Embryonic facial prominence (tissue), 1 donor: ENCODE measurements around the gene KIF1A.

Experiments used
- DNase-seq: peaks from one replicate; pipeline ENCODE4 v3.0.0-alpha.2; 2016; ENCODE audit errors: extremely low spot score

KIF1A gene

DNA sequence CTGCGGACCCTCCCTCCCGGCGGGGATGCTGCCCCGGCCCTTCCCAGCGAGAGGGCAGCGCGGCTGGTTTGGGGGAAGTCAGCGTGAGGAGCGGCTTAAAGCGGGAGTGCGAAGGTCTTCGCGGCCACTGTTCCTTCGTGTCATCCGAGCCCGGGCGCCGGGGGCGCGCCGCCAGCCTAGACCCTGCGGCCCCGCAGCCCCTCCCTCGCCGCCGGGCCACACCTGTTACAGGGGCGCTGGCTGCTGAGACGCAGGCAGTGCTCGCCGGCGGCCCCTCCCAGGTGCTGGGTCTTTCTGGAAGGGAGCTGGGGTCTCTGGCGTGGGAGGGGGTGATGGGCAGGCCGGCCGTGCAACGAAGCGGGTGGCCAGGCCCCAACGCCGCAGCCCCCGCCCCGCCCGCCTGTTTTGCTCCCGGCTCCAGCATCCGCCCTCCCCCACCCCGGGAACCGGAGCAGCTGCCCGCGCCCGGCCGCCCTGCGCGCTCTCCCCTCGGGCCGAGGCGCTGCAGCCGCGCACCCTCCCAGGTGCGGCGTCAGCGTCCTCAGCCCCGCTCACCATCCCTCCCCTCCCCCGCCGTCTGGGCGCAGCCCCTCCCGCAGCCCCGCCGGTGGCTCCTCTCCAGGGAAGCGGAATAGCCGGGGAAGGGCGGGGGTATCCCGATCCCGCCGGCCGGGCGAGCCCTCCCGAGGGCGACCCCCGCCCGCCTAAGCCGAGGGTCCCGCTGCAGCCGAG, 727 bp downstream of the KIF1A start:
- DNase-seq, result no peak

GRCh38 chr2:240818293-240819125, 1.5 kb downstream of the KIF1A start:
- no peak for DNase-seq

DNA sequence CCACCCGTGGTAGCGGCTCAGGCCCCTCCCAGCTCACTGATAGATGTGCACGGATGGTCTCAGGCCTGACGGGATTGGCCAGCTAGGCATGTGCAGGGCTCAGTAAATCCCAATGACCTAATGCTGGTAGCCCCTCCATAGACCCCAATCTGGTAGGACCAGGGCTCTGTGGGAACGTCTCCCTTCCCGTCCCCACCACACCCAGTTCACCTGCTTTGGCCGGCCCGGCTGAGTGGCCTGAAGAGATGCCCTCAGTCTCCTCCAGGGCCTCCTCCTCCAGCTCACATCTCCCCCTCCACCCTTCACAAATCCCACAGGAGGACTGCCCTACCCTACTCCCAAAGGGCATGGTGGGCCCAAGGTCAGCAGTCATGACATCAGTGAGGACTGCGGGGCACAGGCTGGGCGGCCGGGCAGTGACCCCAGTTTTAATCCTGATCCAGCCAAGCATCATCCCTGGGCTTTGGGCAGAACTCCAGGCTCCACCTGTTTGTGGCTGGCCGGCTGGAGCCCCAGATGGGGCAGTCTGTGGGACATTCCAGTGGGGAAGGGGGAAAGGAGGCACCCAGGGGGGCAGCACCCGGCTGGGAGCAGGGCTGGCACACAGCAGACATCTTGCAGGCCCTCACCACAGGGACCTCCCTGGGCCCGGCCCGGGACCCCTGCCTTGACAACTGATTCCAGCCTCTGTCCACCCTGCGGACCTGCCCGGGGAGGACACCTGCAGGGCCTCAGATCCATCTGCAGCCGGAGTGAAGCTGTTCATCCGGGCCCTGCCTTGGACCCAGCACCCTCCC, 2.3 kb downstream of the KIF1A start:
- DNase-seq, result no peak

GRCh38 chr2:240816584-240817495, 3.2 kb downstream of the KIF1A start:
- DNase-seq, result no peak

GRCh38 chr2:240815761-240816583, 4.0 kb downstream of the KIF1A start:
- no peak for DNase-seq

- no peak for DNase-seq
Measured at GRCh38 chr2:240814946-240815760, 4.9 kb downstream of the KIF1A start.

- DNase-seq, result no peak
Measured at GRCh38 chr2:240814280-240814679, 5.7 kb downstream of the KIF1A start.

- DNase-seq, result no peak
Measured at GRCh38 chr2:240813231-240813921, 6.6 kb downstream of the KIF1A start.

- DNase-seq, result no peak
Measured at GRCh38 chr2:240812721-240813120, 7.3 kb downstream of the KIF1A start.

DNA sequence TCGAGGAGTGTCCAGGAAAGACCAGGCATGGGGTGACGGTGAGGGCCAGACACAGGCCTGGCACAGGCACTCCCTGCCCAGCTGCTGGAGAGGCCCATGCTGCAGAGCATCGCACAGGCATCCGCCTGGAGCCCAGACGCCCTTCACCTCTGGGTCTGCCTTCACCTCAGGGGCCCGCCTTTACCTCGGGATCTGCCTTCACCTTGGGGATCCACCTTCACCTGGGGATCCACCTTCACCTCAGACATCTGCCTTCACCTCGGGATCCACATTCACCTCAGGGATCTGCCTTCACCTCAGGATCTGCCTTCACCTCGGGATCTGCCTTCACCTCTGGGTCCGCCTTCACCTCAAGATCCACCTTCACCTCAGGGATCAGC, 7.7 kb downstream of the KIF1A start:
- no peak for DNase-seq

DNA sequence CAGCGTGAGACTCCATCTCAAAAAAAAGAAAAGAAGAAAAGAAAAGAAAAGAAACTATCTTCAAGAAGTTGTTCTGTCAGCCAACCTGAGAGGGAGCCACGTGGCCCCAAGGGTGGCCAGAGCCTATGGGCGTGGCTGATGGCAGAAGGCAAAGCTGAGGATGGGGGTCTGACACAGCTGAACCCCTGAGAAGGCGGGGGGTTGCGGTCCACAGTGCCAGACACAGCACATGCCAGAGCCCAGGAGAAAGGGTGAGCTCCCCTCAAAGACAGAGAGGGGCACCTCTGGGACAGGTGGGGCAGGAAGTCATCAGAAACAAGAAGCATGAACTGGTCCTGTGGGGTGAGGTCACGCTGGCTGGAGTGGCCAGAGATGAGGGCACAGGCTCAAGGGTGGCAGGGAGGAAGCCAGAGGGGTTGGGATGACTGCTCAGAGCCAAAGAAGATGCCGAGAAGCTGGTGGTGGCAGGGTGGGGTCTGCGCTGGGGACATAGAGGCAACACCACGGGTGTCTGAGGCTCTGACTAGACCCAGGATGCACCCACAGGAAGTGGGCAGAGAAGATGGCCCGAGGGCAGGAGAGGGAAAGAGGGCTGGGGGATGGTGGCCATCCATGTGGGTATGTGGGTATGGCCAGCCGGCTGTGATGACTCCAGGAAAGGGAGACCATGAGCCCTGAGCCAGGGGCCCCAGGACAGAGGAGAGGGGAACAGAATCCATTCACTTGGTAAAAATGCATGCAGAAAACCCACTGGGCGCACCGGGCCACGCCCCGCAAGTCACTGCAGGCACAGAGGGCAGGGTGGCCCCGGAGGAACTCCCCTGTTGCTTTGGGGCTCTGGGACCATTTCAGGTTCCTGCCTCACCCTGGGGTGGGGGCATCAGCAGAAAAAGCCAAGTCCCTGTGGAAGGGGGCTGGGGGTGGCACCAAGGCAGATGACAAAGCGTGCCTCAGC, 8.4 kb downstream of the KIF1A start:
- DNase-seq, result no peak

- DNase-seq, result no peak
Measured at GRCh38 chr2:240810621-240811020, 9.4 kb downstream of the KIF1A start.

- no peak for DNase-seq
Measured at GRCh38 chr2:240810199-240810598, 9.8 kb downstream of the KIF1A start.

GRCh38 chr2:240809276-240809675, 10.7 kb downstream of the KIF1A start:
- no peak for DNase-seq

- no peak for DNase-seq
Measured at GRCh38 chr2:240806459-240806858, 13.6 kb downstream of the KIF1A start.

DNA sequence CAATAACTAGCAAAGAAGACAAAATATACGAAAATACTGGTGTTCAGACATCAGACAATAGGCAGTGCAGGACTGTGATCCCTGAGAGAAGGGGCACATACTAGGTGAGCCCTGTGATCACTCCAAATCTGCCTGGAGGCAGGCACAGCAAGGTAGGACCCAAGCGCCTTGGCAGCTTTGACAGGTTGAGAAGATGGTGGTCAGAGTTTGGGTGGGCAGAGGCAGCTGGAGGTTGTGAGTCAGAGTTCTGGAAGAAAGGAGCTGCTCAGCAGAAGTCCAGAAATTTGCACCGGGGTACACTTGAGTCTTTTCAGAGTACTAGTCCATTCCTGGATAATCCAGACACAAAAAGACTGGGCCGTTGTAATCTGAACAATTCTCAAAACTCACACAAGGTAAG, 14.0 kb downstream of the KIF1A start:
- no peak for DNase-seq

DNA sequence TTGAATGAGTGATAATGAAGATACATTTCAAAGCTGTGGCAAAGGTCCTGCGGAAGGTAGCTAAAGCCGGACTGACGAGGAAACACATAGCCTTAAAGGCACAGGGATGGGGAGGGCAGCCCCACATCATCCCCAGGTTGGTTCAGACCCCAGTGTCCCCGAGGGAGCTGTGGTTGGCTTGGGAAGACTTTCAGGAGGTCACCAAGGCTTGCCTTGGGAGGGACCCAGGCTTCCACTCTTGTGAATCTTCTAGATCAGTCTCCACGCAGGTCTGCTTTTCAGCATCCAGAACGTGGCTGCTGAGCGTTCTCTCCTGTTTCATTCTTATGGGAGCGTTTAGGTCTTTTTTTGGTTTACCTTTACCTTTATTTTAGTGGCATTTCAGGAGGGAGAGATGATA, 16.8 kb downstream of the KIF1A start:
- no peak for DNase-seq
